Uterus (tissue), 2 donors: ENCODE data around the gene ZNF783.
"Not testable (repeated sequence)": the region's sequence is repeated elsewhere in the genome, so short reads cannot be mapped to it uniquely, and the experiment has no call there.

Source experiments
- CTCF ChIP-seq, 4 experiments: fragments of 200-600 bp in 2 of 4; fragments of 450-650 bp in 2 of 4; sonication (generic) in 2 of 4; IDR thresholded peaks; one replicate each; pipeline ENCODE4 v1.5.1; 2016 to 2019; ENCODE audit warnings: antibody characterized with exemption in 4 of 4, mild to moderate bottlenecking in 2 of 4, moderate library complexity in 1 of 4
- POLR2A ChIP-seq, 2 donors: fragments of 450-650 bp; IDR thresholded peaks; one replicate each; pipeline ENCODE4 v1.6.1; 2016; ENCODE audit warnings: antibody characterized with exemption in 2 of 2, mild to moderate bottlenecking in 1 of 2, moderate library complexity in 1 of 2

GRCh38 chr7:149250151-149250550 is 11.8 kb upstream of the ZNF783 start:
- not testable (repeated sequence) for TF ChIP-seq CTCF, POLR2A (IDR thresholded peaks at IDR 0.05)
